SK-N-SH treated with all-trans-retinoic acid at 6 μM for 48 hours (cell line): Measurements from ENCODE around the gene ROBO2.

Experiments used
- ARNTL ChIP-seq: fragments of 450-650 bp; formaldehyde crosslinking; IDR thresholded peaks from 2 replicates; pipeline ENCODE4 v1.5.0; 2020; ENCODE audit warnings: low read depth, mild to moderate bottlenecking, moderate library complexity, borderline replicate concordance
- CREB5 ChIP-seq: fragments of 250-450 bp; sonication (Bioruptor Pico); IDR thresholded peaks from 2 replicates; pipeline ENCODE4 v1.5.1; 2020; ENCODE audit warnings: low read depth, mild to moderate bottlenecking, moderate library complexity
- CSDC2 ChIP-seq: fragments of 250-450 bp; sonication (Bioruptor Pico); IDR thresholded peaks from 2 replicates; pipeline ENCODE4 v1.5.0; 2020; ENCODE audit warnings: mild to moderate bottlenecking, moderate library complexity
- CSRNP3 ChIP-seq: fragments of 250-450 bp; sonication (Bioruptor Pico); IDR thresholded peaks from 2 replicates; pipeline ENCODE4 v1.5.1; 2021; ENCODE audit warnings: mild to moderate bottlenecking, moderate library complexity
- ESRRG ChIP-seq: fragments of 250-450 bp; sonication (Bioruptor Pico); IDR thresholded peaks from 2 replicates; pipeline ENCODE4 v1.6.1; 2021; ENCODE audit warnings: mild to moderate bottlenecking
- ISL1 ChIP-seq: fragments of 250-450 bp; sonication (Bioruptor Pico); IDR thresholded peaks from 2 replicates; pipeline ENCODE4 v2.1.2; 2022; ENCODE audit warnings: mild to moderate bottlenecking, moderate library complexity
- OSR1 ChIP-seq: fragments of 250-450 bp; sonication (Bioruptor Pico); IDR thresholded peaks from 2 replicates; pipeline ENCODE4 v1.8.0; 2022; ENCODE audit warnings: moderate library complexity, mild to moderate bottlenecking, inconsistent platforms
- PATZ1 ChIP-seq: fragments of 250-450 bp; sonication (Bioruptor Pico); IDR thresholded peaks from 2 replicates; pipeline ENCODE4 v1.8.0; 2020; ENCODE audit warnings: mild to moderate bottlenecking, moderate library complexity, borderline replicate concordance
- POU6F1 ChIP-seq: fragments of 250-450 bp; sonication (Bioruptor Pico); IDR thresholded peaks from 2 replicates; pipeline ENCODE4 v1.8.0; 2021; ENCODE audit warnings: low read depth, mild to moderate bottlenecking, moderate library complexity, borderline replicate concordance
- TSHZ2 ChIP-seq: fragments of 250-450 bp; sonication (Bioruptor Pico); IDR thresholded peaks from 2 replicates; pipeline ENCODE4 v1.5.0; 2020; ENCODE audit warnings: mild to moderate bottlenecking, moderate library complexity
- ZFP3 ChIP-seq: fragments of 250-450 bp; sonication (Bioruptor Pico); IDR thresholded peaks from 2 replicates; pipeline ENCODE4 v1.5.0; 2020; ENCODE audit warnings: mild to moderate bottlenecking, moderate library complexity
- ZNF565 ChIP-seq: fragments of 450-650 bp; formaldehyde crosslinking; conservative IDR thresholded peaks from 2 replicates; pipeline ENCODE4 v1.5.0; 2020; ENCODE audit warnings: low read depth, mild to moderate bottlenecking, moderate library complexity
- ZNF70 ChIP-seq: fragments of 450-650 bp; formaldehyde crosslinking; IDR thresholded peaks from 2 replicates; pipeline ENCODE4 v1.5.0; 2020; ENCODE audit warnings: mild to moderate bottlenecking, moderate library complexity

- TF ChIP-seq PATZ1 (no peak), CREB5 (CRISPR knock-in tag) (no peak), ZFP3 (no peak), ZNF70 (CRISPR knock-in tag) (no peak), CSDC2 (CRISPR knock-in tag) (no peak), CSRNP3 (CRISPR knock-in tag) (no peak), ZNF565 (no peak), ARNTL (CRISPR knock-in tag) (no peak), TSHZ2 (CRISPR knock-in tag) (no peak), POU6F1 (no peak), ESRRG (CRISPR knock-in tag) (no peak), OSR1 (CRISPR knock-in tag) (no peak), ISL1 (no peak)
Observed at GRCh38 chr3:77684115-77684514, 644.2 kb downstream of the ROBO2 start.
